Measurements from ENCODE around the gene FOXI2.

DNA sequence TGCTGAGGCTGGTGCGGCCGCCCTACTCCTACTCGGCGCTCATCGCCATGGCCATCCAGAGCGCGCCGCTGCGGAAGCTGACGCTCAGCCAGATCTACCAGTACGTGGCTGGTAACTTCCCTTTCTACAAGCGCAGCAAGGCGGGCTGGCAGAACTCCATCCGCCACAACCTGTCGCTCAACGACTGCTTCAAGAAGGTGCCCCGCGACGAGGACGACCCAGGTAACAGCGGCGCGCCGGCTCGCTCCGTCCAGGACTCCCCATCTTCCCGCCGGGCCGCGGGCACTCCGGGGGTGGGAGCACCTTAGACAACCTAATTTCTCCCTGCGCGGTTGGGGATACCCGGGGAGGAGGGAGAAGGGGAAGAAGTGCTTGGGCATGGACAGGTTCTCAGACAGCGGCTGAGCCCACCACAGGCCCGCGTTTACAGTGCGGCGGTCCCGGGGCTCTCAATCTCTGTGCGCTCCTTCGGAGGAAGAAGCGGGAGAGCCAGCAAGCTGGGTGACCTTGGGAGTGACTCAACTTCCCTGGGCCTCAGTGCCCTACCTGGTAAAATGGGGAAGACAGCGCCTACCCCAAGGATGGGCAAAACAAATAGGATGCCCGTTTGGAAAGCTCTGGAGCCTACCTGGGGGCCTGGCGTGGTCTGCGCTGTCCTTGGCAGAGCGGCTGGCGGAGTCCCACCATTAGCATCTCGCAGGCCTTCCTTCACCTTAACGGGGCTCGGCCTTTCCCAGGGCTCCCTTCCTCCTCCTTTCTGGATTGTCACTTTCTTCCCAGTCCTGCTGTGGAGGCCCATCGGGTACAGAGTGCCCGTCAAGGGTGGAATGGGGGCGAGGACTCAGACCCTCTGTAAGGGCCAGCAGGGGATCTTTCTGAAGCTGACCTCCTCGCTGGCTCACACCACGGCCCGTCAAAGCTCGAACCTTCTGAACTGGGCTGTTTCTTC is 852 bp downstream of the FOXI2 start:
- TF ChIP-seq EZH2 (IDR thresholded peaks at IDR 0.05; ENCODE audit: borderline replicate concordance, low read length) (no peak), CTCF (IDR thresholded peaks at IDR 0.05; ENCODE audit: low read length) (no peak)

Measured in OCI-LY1 (cell line).